MM.1S (cell line): ENCODE measurements around the gene CYFIP1.

Experiments
- DNase-seq: peaks from one replicate; pipeline ENCODE4 v3.0.0-alpha.2; 2015
- H2AFZ ChIP-seq: fragments of 300-600 bp; sonication (generic); 2 replicates; pipeline ENCODE4 v1.6.0; 2016; ENCODE audit warnings: antibody characterized with exemption, low read length
- H3F3A ChIP-seq: fragments of 300-600 bp; sonication (generic); 2 replicates; pipeline ENCODE4 v1.6.1; 2016; ENCODE audit warnings: mild to moderate bottlenecking, antibody characterized with exemption, low read length, moderate library complexity, mixed read lengths; ENCODE audit not compliant: insufficient read depth
- H3K27ac ChIP-seq: fragments of 300-600 bp; sonication (generic); 2 replicates; pipeline ENCODE4 v1.5.1; 2016; ENCODE audit warnings: mild to moderate bottlenecking, low read length
- H3K27me3 ChIP-seq: fragments of 300-600 bp; sonication (generic); replicated peaks from 2 replicates; pipeline ENCODE4 v1.6.0; 2016; ENCODE audit warnings: low read length; ENCODE audit not compliant: insufficient read depth
- H3K36me3 ChIP-seq: fragments of 300-600 bp; sonication (generic); replicated peaks from 2 replicates; pipeline ENCODE4 v1.6.1; 2016; ENCODE audit warnings: mild to moderate bottlenecking, low read length, mixed read lengths; ENCODE audit not compliant: insufficient read depth
- H3K4me1 ChIP-seq: fragments of 300-600 bp; sonication (generic); 2 replicates; pipeline ENCODE4 v1.6.1; 2016; ENCODE audit warnings: low read length, mixed read lengths
- H3K4me2 ChIP-seq: fragments of 300-600 bp; sonication (generic); 2 replicates; pipeline ENCODE4 v1.6.0; 2016; ENCODE audit warnings: low read depth, low read length
- H3K4me3 ChIP-seq: fragments of 300-600 bp; sonication (generic); 2 replicates; pipeline ENCODE4 v1.5.1; 2016; ENCODE audit warnings: low read length, mixed read lengths
- H3K79me2 ChIP-seq: fragments of 300-600 bp; sonication (generic); 2 replicates; pipeline ENCODE4 v1.6.1; 2016; ENCODE audit warnings: mixed run types, low read length, mixed read lengths
- H3K9ac ChIP-seq: fragments of 300-600 bp; sonication (generic); 2 replicates; pipeline ENCODE4 v1.6.1; 2016; ENCODE audit warnings: low read length, mixed read lengths
- H3K9me2 ChIP-seq: fragments of 300-600 bp; sonication (generic); replicated peaks from 2 replicates; pipeline ENCODE4 v1.6.1; 2016; ENCODE audit warnings: mild to moderate bottlenecking, low read length, mixed read lengths; ENCODE audit not compliant: insufficient read depth
- H3K9me3 ChIP-seq: fragments of 300-600 bp; sonication (generic); replicated peaks from 2 replicates; pipeline ENCODE4 v1.6.1; 2016; ENCODE audit warnings: mild to moderate bottlenecking, low read length, mixed read lengths; ENCODE audit not compliant: insufficient read depth
- H4K20me1 ChIP-seq: fragments of 300-600 bp; sonication (generic); 2 replicates; pipeline ENCODE4 v1.6.1; 2016; ENCODE audit warnings: mild to moderate bottlenecking, low read length, moderate library complexity, mixed read lengths; ENCODE audit not compliant: insufficient read depth
- CTCF ChIP-seq: fragments of 300-600 bp; sonication (generic); IDR thresholded peaks from 2 replicates; pipeline ENCODE4 v1.5.1; 2016; ENCODE audit warnings: antibody characterized with exemption, low read length, mixed read lengths
- EZH2 ChIP-seq: fragments of 300-600 bp; sonication (generic); optimal IDR thresholded peaks from 2 replicates; pipeline ENCODE3; 2017; ENCODE audit warnings: low read depth, mild to moderate bottlenecking, antibody characterized with exemption, low read length, mixed read lengths
- EZH2phosphoT487 ChIP-seq: fragments of 300-600 bp; sonication (generic); IDR thresholded peaks from 2 replicates; pipeline ENCODE4 v1.6.1; 2018; ENCODE audit warnings: antibody characterized with exemption, low read length

CYFIP1 gene

GRCh38 chr15:22918056-22918455 is 62.1 kb downstream of the CYFIP1 start:
- no peak overlapping the region for H3K4me2 ChIP-seq
- H3K79me2 ChIP-seq, result no peaks in the 10 kb centered on the region
- H3K4me1 ChIP-seq, result no peaks in the 10 kb centered on the region
- H4K20me1 ChIP-seq, result no peaks in the 10 kb centered on the region
- no peaks in the 10 kb centered on the region for H3K36me3 ChIP-seq
- no peaks in the 10 kb centered on the region for H3K9me2 ChIP-seq
- H3K9ac ChIP-seq, result no peak overlapping the region
- H3K27me3 ChIP-seq, result no peaks in the 10 kb centered on the region
- H3K4me3 ChIP-seq, result no peak overlapping the region
- TF ChIP-seq EZH2 (no peak), CTCF (no peak), EZH2phosphoT487 (no peak)
- H2AFZ ChIP-seq, result no peak overlapping the region
- DNase-seq, result no peak
- H3K27ac ChIP-seq, result no peak overlapping the region
- no peaks in the 10 kb centered on the region for H3F3A ChIP-seq
- no peaks in the 10 kb centered on the region for H3K9me3 ChIP-seq

GRCh38 chr15:22917556-22917955 is 62.6 kb downstream of the CYFIP1 start:
- Histone ChIP-seq H3K9me3 (no peaks in the 10 kb centered on the region), H3K4me2 (no peak overlapping the region), H3F3A (no peaks in the 10 kb centered on the region), H4K20me1 (no peaks in the 10 kb centered on the region), H3K27me3 (no peaks in the 10 kb centered on the region), H3K4me3 (no peak overlapping the region), H3K36me3 (no peaks in the 10 kb centered on the region), H2AFZ (no peak overlapping the region), H3K4me1 (no peaks in the 10 kb centered on the region), H3K9me2 (no peaks in the 10 kb centered on the region), H3K27ac (no peak overlapping the region), H3K79me2 (no peaks in the 10 kb centered on the region), H3K9ac (no peak overlapping the region)
- no peak for DNase-seq
- TF ChIP-seq EZH2, result no peak
- TF ChIP-seq CTCF, result no peak
- no peak for TF ChIP-seq EZH2phosphoT487

DNA sequence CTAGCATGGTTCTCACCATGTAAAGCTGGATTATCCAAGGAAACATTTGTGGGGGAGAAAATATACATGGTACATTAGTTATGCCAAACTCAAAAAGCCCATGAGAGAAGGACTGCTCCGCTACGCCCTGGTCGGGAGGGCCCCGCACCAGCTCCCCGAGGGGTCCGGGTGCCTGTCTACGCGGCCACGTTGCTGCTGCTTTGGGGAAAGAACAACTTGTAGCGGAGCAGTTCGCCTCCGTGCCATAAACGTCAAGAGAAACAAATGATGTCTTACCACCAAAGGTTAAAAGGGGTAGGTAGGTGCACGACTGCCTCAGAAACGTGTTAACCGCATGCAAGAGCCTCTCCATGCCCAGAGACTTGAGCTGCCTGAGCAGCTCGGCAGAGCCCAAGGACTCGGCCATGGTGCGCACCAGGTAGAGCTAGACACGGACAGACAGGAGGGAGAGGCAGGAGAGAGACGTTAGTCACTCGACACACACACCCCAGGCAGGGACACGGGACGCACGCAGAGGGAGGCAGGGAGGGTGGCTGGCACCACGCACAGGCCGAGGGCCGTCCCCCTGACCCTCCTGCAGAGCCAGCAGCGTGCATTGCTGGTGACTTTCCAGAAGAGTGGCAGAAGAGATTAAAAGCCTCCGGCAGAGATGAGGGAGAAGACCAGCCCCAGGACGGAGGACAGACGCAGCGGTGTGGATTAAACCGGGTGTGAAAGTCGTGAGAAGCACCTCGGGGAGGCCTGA is 63.4 kb downstream of the CYFIP1 start:
- Histone ChIP-seq H3K27ac (no peak overlapping the region), H3K27me3 (no peaks in the 10 kb centered on the region), H3K79me2 (no peaks in the 10 kb centered on the region), H3K4me2 (no peak overlapping the region), H3K4me3 (no peak overlapping the region), H3K4me1 (no peaks in the 10 kb centered on the region), H4K20me1 (no peaks in the 10 kb centered on the region), H3K36me3 (no peaks in the 10 kb centered on the region), H3K9ac (no peak overlapping the region), H3K9me3 (no peaks in the 10 kb centered on the region), H3F3A (no peaks in the 10 kb centered on the region), H2AFZ (no peak overlapping the region), H3K9me2 (no peaks in the 10 kb centered on the region)
- TF ChIP-seq CTCF (no peak), EZH2phosphoT487 (no peak), EZH2 (no peak)
- DNase-seq, result no peak
